Keratinocyte (primary cell): ENCODE data around the gene CD81.
A peak's percentile ranks its signal among the peaks of the same experiment; 100 is the strongest.

ENCODE experiments used
- CTCF ChIP-seq, 3 experiments: IDR thresholded peaks in 1 of 3; conservative IDR thresholded peaks in 1 of 3; optimal IDR thresholded peaks in 1 of 3; 2 replicates in 2 of 3; 3 replicates in 1 of 3; pipeline versions ENCODE3 to v1.5.1; 2011; ENCODE audit warnings: low read length in 3 of 3, mild to moderate bottlenecking in 3 of 3, moderate library complexity in 2 of 3, control low read depth in 1 of 3, inconsistent platforms in 1 of 3; ENCODE audit not compliant: insufficient read depth in 2 of 3; ENCODE audit errors: extremely low read depth in 1 of 3
- EZH2 ChIP-seq: IDR thresholded peaks from one replicate; pipeline ENCODE4 v1.6.1; 2012; ENCODE audit warnings: inconsistent platforms, mild to moderate bottlenecking, low read length, moderate library complexity

- TF ChIP-seq CTCF (optimal IDR thresholded peaks at IDR 0.05 in 1 of 3, IDR thresholded peaks at IDR 0.05 in 1 of 3, conservative IDR thresholded peaks at IDR 0.05 in 1 of 3; ENCODE audit: extremely low read depth in 1 of 3, insufficient read depth in 2 of 3, low read length in 3 of 3): no peak
- TF ChIP-seq EZH2: peak; percentile 65
These were observed 66.3 kb downstream of the CD81 start for GRCh38 chr11:2443406-2443805.
